GM06990 (cell line): Measurements from ENCODE around the gene ABT1.

Experiments used
- DNase-seq: peaks from one replicate; pipeline ENCODE4 v3.0.0-alpha.2; 2011; ENCODE audit not compliant: insufficient read length; ENCODE audit errors: extremely low read depth
- H3K27me3 ChIP-seq: replicated peaks from 2 replicates; pipeline ENCODE4 v1.6.0; 2011; ENCODE audit warnings: low read length; ENCODE audit not compliant: control insufficient read depth, insufficient read depth
- H3K36me3 ChIP-seq: 2 replicates; pipeline ENCODE4 v1.5.1; 2011; ENCODE audit warnings: low read length; ENCODE audit not compliant: control insufficient read depth, insufficient read depth
- H3K4me3 ChIP-seq: replicated peaks from 2 replicates; pipeline ENCODE4 v1.5.1; 2011; ENCODE audit warnings: low read depth, mild to moderate bottlenecking, control low read depth, low read length
- TF ChIP-seq, protein P1 (sequence below): IDR thresholded peaks from 2 replicates; pipeline ENCODE4 v1.5.1; 2011; ENCODE audit warnings: low read length, control low read depth, mild to moderate bottlenecking, inconsistent platforms; ENCODE audit not compliant: insufficient read depth, poor library complexity, severe bottlenecking

The ABT1 gene

GRCh38 chr6:26561533-26562466 is 35.0 kb upstream of the ABT1 start:
- TF ChIP-seq, protein P1, sequence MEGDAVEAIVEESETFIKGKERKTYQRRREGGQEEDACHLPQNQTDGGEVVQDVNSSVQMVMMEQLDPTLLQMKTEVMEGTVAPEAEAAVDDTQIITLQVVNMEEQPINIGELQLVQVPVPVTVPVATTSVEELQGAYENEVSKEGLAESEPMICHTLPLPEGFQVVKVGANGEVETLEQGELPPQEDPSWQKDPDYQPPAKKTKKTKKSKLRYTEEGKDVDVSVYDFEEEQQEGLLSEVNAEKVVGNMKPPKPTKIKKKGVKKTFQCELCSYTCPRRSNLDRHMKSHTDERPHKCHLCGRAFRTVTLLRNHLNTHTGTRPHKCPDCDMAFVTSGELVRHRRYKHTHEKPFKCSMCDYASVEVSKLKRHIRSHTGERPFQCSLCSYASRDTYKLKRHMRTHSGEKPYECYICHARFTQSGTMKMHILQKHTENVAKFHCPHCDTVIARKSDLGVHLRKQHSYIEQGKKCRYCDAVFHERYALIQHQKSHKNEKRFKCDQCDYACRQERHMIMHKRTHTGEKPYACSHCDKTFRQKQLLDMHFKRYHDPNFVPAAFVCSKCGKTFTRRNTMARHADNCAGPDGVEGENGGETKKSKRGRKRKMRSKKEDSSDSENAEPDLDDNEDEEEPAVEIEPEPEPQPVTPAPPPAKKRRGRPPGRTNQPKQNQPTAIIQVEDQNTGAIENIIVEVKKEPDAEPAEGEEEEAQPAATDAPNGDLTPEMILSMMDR: no peak
- DNase-seq: no peak
- H3K36me3 ChIP-seq: no peaks in the 10 kb centered on the region
- no peaks in the 10 kb centered on the region for H3K27me3 ChIP-seq
- H3K4me3 ChIP-seq: no peak overlapping the region

DNA sequence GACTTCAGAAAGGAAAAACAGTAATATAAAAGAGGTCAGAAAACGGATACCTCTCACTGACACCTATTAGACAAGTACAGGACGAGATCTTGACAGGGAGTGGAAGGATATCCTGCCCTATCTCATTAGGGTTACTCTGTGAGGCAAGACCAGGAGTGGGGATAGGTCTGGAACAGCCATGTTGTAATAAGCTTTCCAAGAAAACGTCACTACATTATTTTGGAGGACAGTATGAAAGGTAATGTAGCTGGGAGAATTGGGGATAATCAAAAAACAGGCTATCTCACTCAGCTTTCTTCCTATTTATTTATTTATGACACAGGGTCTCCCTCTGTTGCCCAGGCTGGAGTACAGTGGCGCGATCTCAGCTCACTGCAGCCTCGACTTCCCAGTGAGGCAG is 33.3 kb upstream of the ABT1 start:
- TF ChIP-seq, protein P1: no peak
- DNase-seq: no peak
- Histone ChIP-seq H3K27me3 (no peaks in the 10 kb centered on the region), H3K4me3 (no peak overlapping the region), H3K36me3 (no peaks in the 10 kb centered on the region)

GRCh38 chr6:26568601-26569432 is 27.9 kb upstream of the ABT1 start:
- H3K36me3 ChIP-seq: no peaks in the 10 kb centered on the region
- peak overlapping the region; percentile 65 for H3K4me3 ChIP-seq
- peak; percentile 86 for DNase-seq
- no peaks in the 10 kb centered on the region for H3K27me3 ChIP-seq
- TF ChIP-seq, protein P1: peak; percentile 44

DNA sequence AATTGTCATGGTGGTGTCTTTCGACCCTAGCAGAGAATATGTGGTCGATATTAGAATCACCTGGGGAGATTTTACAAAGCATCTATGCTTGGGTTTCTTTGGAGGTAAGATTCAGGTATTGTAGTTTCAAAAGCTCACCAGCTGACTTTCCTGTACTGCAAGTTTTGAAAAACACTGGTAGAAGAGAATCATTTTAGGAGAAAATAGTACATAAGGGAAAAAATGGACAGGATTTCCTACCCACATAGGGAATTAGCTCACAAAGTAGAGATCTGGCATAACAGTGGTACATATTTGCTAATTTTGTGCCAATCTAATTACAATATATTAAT is 27.4 kb upstream of the ABT1 start:
- Histone ChIP-seq H3K27me3 (no peaks in the 10 kb centered on the region), H3K36me3 (no peaks in the 10 kb centered on the region), H3K4me3 (peak overlapping the region; percentile 52)
- no peak for DNase-seq
- TF ChIP-seq, protein P1: no peak

- no peaks in the 10 kb centered on the region for H3K27me3 ChIP-seq
- TF ChIP-seq, protein P1: no peak
- H3K4me3 ChIP-seq: no peak overlapping the region
- H3K36me3 ChIP-seq: no peaks in the 10 kb centered on the region
- no peak for DNase-seq
Observed at GRCh38 chr6:26570027-26570809, 26.5 kb upstream of the ABT1 start.
